ENCODE measurements around the gene CAMKK1. TPM values are rescaled to one million over a fixed set of nuclear protein-coding genes. Genes with fewer than 3 reads are reported as not detected.
A peak's percentile ranks its signal among the peaks of the same experiment; 100 is the strongest.

The CAMKK1 gene
- total and polyA plus RNA-seq, 9 of the 15 experiments (the other 6 are each of a cell fraction or from before 2014, with no cell fraction given): 0.34 to 7.5 (median 4.9) TPM

DNA sequence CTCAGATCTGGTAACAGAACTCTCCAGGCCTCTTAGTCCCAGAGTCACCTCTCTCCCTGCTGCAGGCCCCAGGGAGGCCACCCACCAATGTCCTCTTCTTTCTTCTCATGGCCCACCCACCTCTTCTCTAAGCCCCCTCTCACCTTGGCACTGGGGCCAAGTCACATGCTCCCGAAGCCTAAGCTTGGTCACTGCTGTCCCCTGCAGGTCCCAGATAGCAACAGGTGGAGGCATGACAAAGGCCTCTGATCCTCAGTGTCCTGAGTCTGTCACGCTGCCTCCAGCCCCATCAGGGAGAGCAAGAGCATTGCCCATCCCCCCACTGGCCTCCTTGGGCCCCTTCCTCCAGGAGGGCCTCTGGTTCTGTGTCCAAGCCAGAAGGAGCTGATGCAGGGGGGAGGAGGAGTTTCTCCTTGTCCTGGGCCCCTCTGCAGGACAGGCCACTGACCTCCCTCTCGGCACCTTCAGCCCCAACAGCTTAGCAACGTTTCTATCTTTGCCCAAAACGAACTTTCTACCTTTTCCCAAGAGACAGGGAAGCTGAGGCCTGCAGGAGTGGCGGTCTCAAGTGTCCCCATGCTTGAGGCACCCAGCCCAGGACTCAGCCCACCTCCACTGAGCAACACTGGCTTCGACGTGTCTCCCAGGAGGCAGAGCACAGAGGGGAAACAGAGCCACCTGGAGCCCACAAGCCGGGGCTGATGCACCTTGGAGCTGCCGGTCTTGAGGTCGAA lies 14.8 kb upstream of the CAMKK1 start (continued):
- TF ChIP-seq, protein P1, sequence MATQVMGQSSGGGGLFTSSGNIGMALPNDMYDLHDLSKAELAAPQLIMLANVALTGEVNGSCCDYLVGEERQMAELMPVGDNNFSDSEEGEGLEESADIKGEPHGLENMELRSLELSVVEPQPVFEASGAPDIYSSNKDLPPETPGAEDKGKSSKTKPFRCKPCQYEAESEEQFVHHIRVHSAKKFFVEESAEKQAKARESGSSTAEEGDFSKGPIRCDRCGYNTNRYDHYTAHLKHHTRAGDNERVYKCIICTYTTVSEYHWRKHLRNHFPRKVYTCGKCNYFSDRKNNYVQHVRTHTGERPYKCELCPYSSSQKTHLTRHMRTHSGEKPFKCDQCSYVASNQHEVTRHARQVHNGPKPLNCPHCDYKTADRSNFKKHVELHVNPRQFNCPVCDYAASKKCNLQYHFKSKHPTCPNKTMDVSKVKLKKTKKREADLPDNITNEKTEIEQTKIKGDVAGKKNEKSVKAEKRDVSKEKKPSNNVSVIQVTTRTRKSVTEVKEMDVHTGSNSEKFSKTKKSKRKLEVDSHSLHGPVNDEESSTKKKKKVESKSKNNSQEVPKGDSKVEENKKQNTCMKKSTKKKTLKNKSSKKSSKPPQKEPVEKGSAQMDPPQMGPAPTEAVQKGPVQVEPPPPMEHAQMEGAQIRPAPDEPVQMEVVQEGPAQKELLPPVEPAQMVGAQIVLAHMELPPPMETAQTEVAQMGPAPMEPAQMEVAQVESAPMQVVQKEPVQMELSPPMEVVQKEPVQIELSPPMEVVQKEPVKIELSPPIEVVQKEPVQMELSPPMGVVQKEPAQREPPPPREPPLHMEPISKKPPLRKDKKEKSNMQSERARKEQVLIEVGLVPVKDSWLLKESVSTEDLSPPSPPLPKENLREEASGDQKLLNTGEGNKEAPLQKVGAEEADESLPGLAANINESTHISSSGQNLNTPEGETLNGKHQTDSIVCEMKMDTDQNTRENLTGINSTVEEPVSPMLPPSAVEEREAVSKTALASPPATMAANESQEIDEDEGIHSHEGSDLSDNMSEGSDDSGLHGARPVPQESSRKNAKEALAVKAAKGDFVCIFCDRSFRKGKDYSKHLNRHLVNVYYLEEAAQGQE (IDR thresholded peaks at IDR 0.05; ENCODE audit: borderline replicate concordance): peak; percentile 62; the same call in 1 of the 2 replicates
- TF ChIP-seq, protein P1 (CRISPR knock-in tag; IDR thresholded peaks at IDR 0.05; ENCODE audit: low read depth): no peak
- TF ChIP-seq NR1H2 (CRISPR knock-in tag; IDR thresholded peaks at IDR 0.05): no peak
- no peak for TF ChIP-seq STAG1 (CRISPR knock-in tag; IDR thresholded peaks at IDR 0.05; ENCODE audit: borderline replicate concordance)
